Nephron (organoid): ENCODE results near the gene MAML2.
"Not testable (repeated sequence)": the region's sequence is repeated elsewhere in the genome, so short reads cannot be mapped to it uniquely, and the experiment has no call there.

Experiments
- H3K27ac Mint-ChIP-seq, 3 experiments: 2 replicates each; pipeline ENCODE4 v1.8.0; 2020; ENCODE audit warnings: mixed read lengths in 3 of 3, mild to moderate bottlenecking in 2 of 3, moderate library complexity in 1 of 3
- H3K27me3 Mint-ChIP-seq: 2 replicates; pipeline ENCODE4 v1.8.0; 2021; ENCODE audit warnings: low read depth, mild to moderate bottlenecking, moderate library complexity, mixed read lengths
- H3K36me3 Mint-ChIP-seq: 2 replicates; pipeline ENCODE4 v1.8.0; 2020; ENCODE audit warnings: low read depth, mixed read lengths
- H3K4me1 Mint-ChIP-seq: 2 replicates; pipeline ENCODE4 v1.8.0; 2020; ENCODE audit warnings: mixed read lengths
- H3K4me3 Mint-ChIP-seq, 3 experiments: 2 replicates each; pipeline ENCODE4 v1.8.0; 2020; ENCODE audit warnings: mild to moderate bottlenecking in 3 of 3, mixed read lengths in 3 of 3, moderate library complexity in 2 of 3
- H3K9me3 Mint-ChIP-seq: 2 replicates; pipeline ENCODE4 v1.8.0; 2020; ENCODE audit warnings: mixed read lengths
- CTCF ChIP-seq, 3 experiments: fragments of 200-600 bp; sonication (generic); IDR thresholded peaks; one replicate each; pipeline ENCODE4 v1.5.0; 2021; ENCODE audit warnings: antibody characterized with exemption in 3 of 3; ENCODE audit not compliant: unreplicated experiment in 3 of 3

Gene MAML2

GRCh38 chr11:96292291-96293010, 50.5 kb downstream of the MAML2 start:
- peak overlapping the region; percentile 5 to 78 (median 63) for H3K27ac Mint-ChIP-seq
- H3K4me3 Mint-ChIP-seq, result no peak overlapping the region
- H3K36me3 Mint-ChIP-seq, result peaks cover 5% of the 10 kb centered on the region
- H3K4me1 Mint-ChIP-seq, result peaks cover 44% of the 10 kb centered on the region
- no peaks in the 10 kb centered on the region for H3K27me3 Mint-ChIP-seq
- TF ChIP-seq CTCF (IDR thresholded peaks at IDR 0.05; ENCODE audit: unreplicated experiment in 3 of 3), result no peak
- H3K9me3 Mint-ChIP-seq, result no peaks in the 10 kb centered on the region

GRCh38 chr11:96290631-96291030, 52.4 kb downstream of the MAML2 start:
- H3K27ac Mint-ChIP-seq, result no peak overlapping the region
- peaks cover 49% of the 10 kb centered on the region for H3K4me1 Mint-ChIP-seq
- no peak overlapping the region for H3K4me3 Mint-ChIP-seq
- no peaks in the 10 kb centered on the region for H3K27me3 Mint-ChIP-seq
- no peak for TF ChIP-seq CTCF (IDR thresholded peaks at IDR 0.05; ENCODE audit: unreplicated experiment in 3 of 3)
- H3K9me3 Mint-ChIP-seq, result no peaks in the 10 kb centered on the region
- H3K36me3 Mint-ChIP-seq, result peaks cover 5% of the 10 kb centered on the region

GRCh38 chr11:96290031-96290430, 53.0 kb downstream of the MAML2 start:
- Mint-ChIP-seq H3K4me3 (no peak overlapping the region), H3K27ac (no peak overlapping the region), H3K4me1 (peaks cover 46% of the 10 kb centered on the region), H3K36me3 (peaks cover 11% of the 10 kb centered on the region), H3K9me3 (no peaks in the 10 kb centered on the region), H3K27me3 (no peaks in the 10 kb centered on the region)
- TF ChIP-seq CTCF (IDR thresholded peaks at IDR 0.05; ENCODE audit: unreplicated experiment in 3 of 3), result no peak

GRCh38 chr11:96288915-96289314, 54.1 kb downstream of the MAML2 start:
- no peak overlapping the region for H3K27ac Mint-ChIP-seq

GRCh38 chr11:96287822-96288439, 55.1 kb downstream of the MAML2 start:
- Mint-ChIP-seq H3K9me3 (no peaks in the 10 kb centered on the region), H3K4me1 (peaks cover 26% of the 10 kb centered on the region), H3K27ac (peak overlapping the region in 2 of 3 experiments; percentile 38 to 77), H3K27me3 (no peaks in the 10 kb centered on the region), H3K36me3 (peaks cover 11% of the 10 kb centered on the region), H3K4me3 (no peak overlapping the region)
- TF ChIP-seq CTCF (IDR thresholded peaks at IDR 0.05; ENCODE audit: unreplicated experiment in 3 of 3), result no peak

More at GRCh38 chr11:96288915-96289314, 54.1 kb downstream of the MAML2 start:
- peaks cover 11% of the 10 kb centered on the region for H3K36me3 Mint-ChIP-seq
- peaks cover 35% of the 10 kb centered on the region for H3K4me1 Mint-ChIP-seq
- no peak overlapping the region for H3K4me3 Mint-ChIP-seq
- H3K9me3 Mint-ChIP-seq, result no peaks in the 10 kb centered on the region
- TF ChIP-seq CTCF (IDR thresholded peaks at IDR 0.05; ENCODE audit: unreplicated experiment in 3 of 3), result no peak
- H3K27me3 Mint-ChIP-seq, result no peaks in the 10 kb centered on the region

- H3K27ac Mint-ChIP-seq, H3K36me3 Mint-ChIP-seq, H3K4me3 Mint-ChIP-seq, H3K9me3 Mint-ChIP-seq, H3K27me3 Mint-ChIP-seq: not testable (repeated sequence)
- peaks cover 19% of the 10 kb centered on the region for H3K4me1 Mint-ChIP-seq
Measured at GRCh38 chr11:96285985-96286384, 57.0 kb downstream of the MAML2 start.
